GM12874 (cell line): ENCODE results near the gene FAF2.

Experiments used
- CTCF ChIP-seq: IDR thresholded peaks from 2 replicates; pipeline ENCODE4 v1.5.1; 2011; ENCODE audit warnings: low read depth, mild to moderate bottlenecking, control low read depth, low read length, moderate library complexity; ENCODE audit not compliant: insufficient read depth

Gene FAF2

GRCh38 chr5:176438959-176439757, 9.0 kb upstream of the FAF2 start:
- TF ChIP-seq CTCF: no peak

GRCh38 chr5:176440927-176441706, 7.1 kb upstream of the FAF2 start:
- TF ChIP-seq CTCF: no peak

- TF ChIP-seq CTCF: no peak
Measured at GRCh38 chr5:176441921-176442323, 6.3 kb upstream of the FAF2 start.

GRCh38 chr5:176444742-176445141, 3.4 kb upstream of the FAF2 start:
- no peak for TF ChIP-seq CTCF

GRCh38 chr5:176446028-176446665, 2.0 kb upstream of the FAF2 start:
- TF ChIP-seq CTCF: no peak

- TF ChIP-seq CTCF: no peak
Measured at GRCh38 chr5:176446884-176447590, 1.1 kb upstream of the FAF2 start.

- no peak for TF ChIP-seq CTCF
Measured at GRCh38 chr5:176447591-176447977, 601 bp upstream of the FAF2 start.
